Calu3 (cell line): Measurements from ENCODE around the gene RYR3. TPM values are rescaled to one million over a fixed set of nuclear protein-coding genes. Genes with fewer than 3 reads are reported as not detected.

Source experiments
- BruUV-seq: library from RNA; stranded (reverse); fragments of 400-500 nt; replicated peaks from 2 replicates; lab custom pipeline; 2021; lab: Mats Ljungman, UMichigan
- CTCF ChIA-PET: fragments of 300-600 bp; sonication (Branson Sonifier 250); formaldehyde crosslinking; loops from one replicate; lab custom pipeline; 2022; ENCODE audit warnings: antibody characterized with exemption; lab: Charles Lee
- DNase-seq: peaks from one replicate; pipeline ENCODE4 v3.0.0; 2022
- H3K27ac Mint-ChIP-seq: one replicate; pipeline ENCODE4 v1.8.0; 2022; ENCODE audit warnings: mixed read lengths; ENCODE audit not compliant: unreplicated experiment
- H3K27me3 Mint-ChIP-seq: one replicate; pipeline ENCODE4 v1.8.0; 2022; ENCODE audit warnings: mixed read lengths; ENCODE audit not compliant: unreplicated experiment
- H3K36me3 Mint-ChIP-seq: one replicate; pipeline ENCODE4 v1.8.0; 2022; ENCODE audit warnings: mild to moderate bottlenecking, moderate library complexity, mixed read lengths; ENCODE audit not compliant: insufficient read depth, unreplicated experiment
- H3K4me1 Mint-ChIP-seq: one replicate; pipeline ENCODE4 v1.8.0; 2022; ENCODE audit warnings: mild to moderate bottlenecking, low read depth, mixed read lengths; ENCODE audit not compliant: unreplicated experiment
- H3K4me3 Mint-ChIP-seq: one replicate; pipeline ENCODE4 v1.8.0; 2022; ENCODE audit warnings: mild to moderate bottlenecking, low read depth, moderate library complexity, mixed read lengths; ENCODE audit not compliant: unreplicated experiment
- H3K9me3 Mint-ChIP-seq: one replicate; pipeline ENCODE4 v1.8.0; 2022; ENCODE audit warnings: low read depth, mixed read lengths; ENCODE audit not compliant: unreplicated experiment
- CTCF ChIP-seq: fragments of 200-600 bp; IDR thresholded peaks from one replicate; pipeline ENCODE4 v1.8.0; 2022; ENCODE audit warnings: antibody characterized with exemption; ENCODE audit not compliant: unreplicated experiment
- intact Hi-C: fragments of 100-400 bp; cut with micrococcal nuclease; formaldehyde crosslinking; loops from one replicate; pipeline ENCODE4 v1.10.0; 2022; ENCODE audit not compliant: unreplicated experiment
- total RNA-seq: library from RNA; stranded (reverse); gene quantifications from 2 replicates; pipeline ENCODE4 v1.2.3, GENCODE V29; 2022

Gene RYR3
- total RNA-seq, 1 experiment from 2014 or later = not detected

- no peaks in the 10 kb centered on the region for H3K4me1 Mint-ChIP-seq
- peaks cover 21% of the 10 kb centered on the region for H3K27me3 Mint-ChIP-seq
- H3K9me3 Mint-ChIP-seq = no peaks in the 10 kb centered on the region
- BruUV-seq = no TSS peak
- intact Hi-C loops = no loop called here
- H3K4me3 Mint-ChIP-seq = no peak overlapping the region
- no peak for TF ChIP-seq CTCF
- CTCF ChIA-PET = no interaction called here
- no peak for DNase-seq
- no peaks in the 10 kb centered on the region for H3K36me3 Mint-ChIP-seq
- H3K27ac Mint-ChIP-seq = no peak overlapping the region
These were observed 207.2 kb downstream of the RYR3 start for GRCh38 chr15:33517944-33518343.

- DNase-seq = no peak
- TF ChIP-seq CTCF = no peak
- Mint-ChIP-seq H3K9me3 (no peaks in the 10 kb centered on the region), H3K36me3 (no peaks in the 10 kb centered on the region), H3K27me3 (peaks cover 21% of the 10 kb centered on the region), H3K4me3 (no peak overlapping the region), H3K4me1 (no peaks in the 10 kb centered on the region), H3K27ac (no peak overlapping the region)
- no TSS peak for BruUV-seq
- CTCF ChIA-PET = no interaction called here
- intact Hi-C loops = no loop called here
These were observed 207.7 kb downstream of the RYR3 start for GRCh38 chr15:33518421-33518820.

GRCh38 chr15:33524274-33524673 lies 213.5 kb downstream of the RYR3 start:
- no peak for DNase-seq
- H3K27ac Mint-ChIP-seq = no peak overlapping the region
- H3K4me1 Mint-ChIP-seq = no peaks in the 10 kb centered on the region
- H3K9me3 Mint-ChIP-seq = no peaks in the 10 kb centered on the region
- TF ChIP-seq CTCF = no peak
- no peak overlapping the region for H3K4me3 Mint-ChIP-seq
- peaks cover 34% of the 10 kb centered on the region for H3K27me3 Mint-ChIP-seq
- intact Hi-C loops = no loop called here
- no TSS peak for BruUV-seq
- CTCF ChIA-PET = no interaction called here
- H3K36me3 Mint-ChIP-seq = no peaks in the 10 kb centered on the region

GRCh38 chr15:33526532-33526931 lies 215.8 kb downstream of the RYR3 start:
- H3K4me3 Mint-ChIP-seq = no peak overlapping the region
- H3K9me3 Mint-ChIP-seq = no peaks in the 10 kb centered on the region
- H3K27me3 Mint-ChIP-seq = peaks cover 23% of the 10 kb centered on the region
- CTCF ChIA-PET = no interaction called here
- BruUV-seq = no TSS peak
- no peaks in the 10 kb centered on the region for H3K36me3 Mint-ChIP-seq
- DNase-seq = no peak
- H3K4me1 Mint-ChIP-seq = no peaks in the 10 kb centered on the region
- H3K27ac Mint-ChIP-seq = no peak overlapping the region
- TF ChIP-seq CTCF = no peak
- intact Hi-C loops = no loop called here
